Measurements from ENCODE around the gene MAST4. TPM values are rescaled to one million over a fixed set of nuclear protein-coding genes. Genes with fewer than 3 reads are reported as not detected.

Gene MAST4
- total and polyA plus RNA-seq, 2 of the 13 experiments (the other 11 are each of a cell fraction or from before 2014, with no cell fraction given), result 3.4 to 3.7 TPM

GRCh38 chr5:67144183-67144639 is 548.0 kb downstream of the MAST4 start (continued):
- TF ChIP-seq FOXK2 (IDR thresholded peaks at IDR 0.05) (peak; percentile 56; the same call in 1 of the 2 replicates), TFAP4 (IDR thresholded peaks at IDR 0.05; ENCODE audit: borderline replicate concordance, low read depth) (0 out of 2 replicates have a peak, but pooled peaks have one; percentile 28), ZMAT5 (CRISPR knock-in tag; IDR thresholded peaks at IDR 0.05; ENCODE audit: borderline replicate concordance, low read depth) (no peak), ZFP91 (CRISPR knock-in tag; IDR thresholded peaks at IDR 0.05; ENCODE audit: borderline replicate concordance) (no peak), ZC3H4 (CRISPR knock-in tag; IDR thresholded peaks at IDR 0.05; ENCODE audit: borderline replicate concordance) (no peak), MED13 (CRISPR knock-in tag; IDR thresholded peaks at IDR 0.05) (no peak), ZNF558 (CRISPR knock-in tag; IDR thresholded peaks at IDR 0.05; ENCODE audit: borderline replicate concordance) (no peak), FOXP4 (CRISPR knock-in tag; IDR thresholded peaks at IDR 0.05) (peak; percentile 85), RNF219 (CRISPR knock-in tag; IDR thresholded peaks at IDR 0.05) (no peak), SALL1 (CRISPR knock-in tag; IDR thresholded peaks at IDR 0.05) (peak; percentile 97; the same call in 1 of the 2 replicates), AHDC1 (CRISPR knock-in tag; IDR thresholded peaks at IDR 0.05; ENCODE audit: borderline replicate concordance) (peak; percentile 92; the same call in 1 of the 2 replicates), POLR2A (IDR thresholded peaks at IDR 0.05; ENCODE audit: insufficient read depth in 1 of 2, low read depth in 2 of 2, low read length in 2 of 2) (no peak), ZKSCAN1 (IDR thresholded peaks at IDR 0.05; ENCODE audit: low read length) (no peak), KDM4B (CRISPR knock-in tag; IDR thresholded peaks at IDR 0.05) (no peak), CERS6 (CRISPR knock-in tag; IDR thresholded peaks at IDR 0.05) (no peak), NAIF1 (CRISPR knock-in tag; IDR thresholded peaks at IDR 0.05; ENCODE audit: borderline replicate concordance) (no peak)

Data from HepG2 (cell line).